ENCODE data around the gene ZNF667.

DNA sequence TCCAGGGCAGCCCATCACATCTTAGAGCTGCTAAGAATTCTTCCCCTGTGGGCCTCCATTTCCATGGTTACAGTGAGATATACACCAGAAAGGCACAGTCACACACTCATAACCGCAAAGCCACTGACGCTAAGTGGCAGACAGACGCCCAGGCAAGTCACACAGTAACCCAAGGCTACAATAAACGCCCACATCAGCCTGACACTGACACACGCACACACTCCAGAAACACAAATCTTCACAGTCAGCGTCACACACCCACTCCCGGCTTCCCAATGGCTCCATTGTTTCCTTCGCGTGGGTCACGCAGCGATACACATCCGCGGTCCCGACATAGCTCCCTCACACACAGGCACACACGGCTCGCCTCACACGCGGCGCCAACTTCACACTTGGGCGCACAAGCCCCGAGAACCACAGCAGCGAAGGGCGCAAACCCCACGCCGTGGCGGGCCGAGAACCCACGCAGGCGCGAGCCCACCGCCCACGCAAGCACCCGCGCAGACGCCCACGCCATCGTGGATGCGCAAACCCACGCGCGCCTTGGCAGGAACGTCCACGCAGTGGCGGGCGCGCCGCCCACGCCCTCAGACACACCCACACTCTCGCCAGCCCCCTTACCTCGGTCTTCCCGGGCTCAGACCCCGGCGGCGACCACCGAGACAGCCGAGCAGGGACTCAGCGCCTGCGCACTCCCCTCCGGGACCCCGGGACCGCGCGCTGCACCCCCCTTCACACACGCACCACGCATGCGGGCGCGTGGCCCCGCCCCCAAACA lies at the start of gene ZNF667:
- no peak for TF ChIP-seq EZH2 (IDR thresholded peaks at IDR 0.05; ENCODE audit: low read depth, unreplicated experiment)
- TF ChIP-seq, protein P1, sequence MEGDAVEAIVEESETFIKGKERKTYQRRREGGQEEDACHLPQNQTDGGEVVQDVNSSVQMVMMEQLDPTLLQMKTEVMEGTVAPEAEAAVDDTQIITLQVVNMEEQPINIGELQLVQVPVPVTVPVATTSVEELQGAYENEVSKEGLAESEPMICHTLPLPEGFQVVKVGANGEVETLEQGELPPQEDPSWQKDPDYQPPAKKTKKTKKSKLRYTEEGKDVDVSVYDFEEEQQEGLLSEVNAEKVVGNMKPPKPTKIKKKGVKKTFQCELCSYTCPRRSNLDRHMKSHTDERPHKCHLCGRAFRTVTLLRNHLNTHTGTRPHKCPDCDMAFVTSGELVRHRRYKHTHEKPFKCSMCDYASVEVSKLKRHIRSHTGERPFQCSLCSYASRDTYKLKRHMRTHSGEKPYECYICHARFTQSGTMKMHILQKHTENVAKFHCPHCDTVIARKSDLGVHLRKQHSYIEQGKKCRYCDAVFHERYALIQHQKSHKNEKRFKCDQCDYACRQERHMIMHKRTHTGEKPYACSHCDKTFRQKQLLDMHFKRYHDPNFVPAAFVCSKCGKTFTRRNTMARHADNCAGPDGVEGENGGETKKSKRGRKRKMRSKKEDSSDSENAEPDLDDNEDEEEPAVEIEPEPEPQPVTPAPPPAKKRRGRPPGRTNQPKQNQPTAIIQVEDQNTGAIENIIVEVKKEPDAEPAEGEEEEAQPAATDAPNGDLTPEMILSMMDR (conservative IDR thresholded peaks at IDR 0.05; ENCODE audit: low read depth in 2 of 2), result no peak
- no peak; the same call in 1 of the 2 replicates for TF ChIP-seq POLR2AphosphoS5 (IDR thresholded peaks at IDR 0.05; ENCODE audit: low read depth)
